HK-2 (cell line): ENCODE measurements around the gene APBA1.

Experiments used
- DNase-seq: peaks from one replicate; pipeline ENCODE4 v3.0.0-alpha.2; 2018; ENCODE audit not compliant: unreplicated experiment

APBA1 gene

DNA sequence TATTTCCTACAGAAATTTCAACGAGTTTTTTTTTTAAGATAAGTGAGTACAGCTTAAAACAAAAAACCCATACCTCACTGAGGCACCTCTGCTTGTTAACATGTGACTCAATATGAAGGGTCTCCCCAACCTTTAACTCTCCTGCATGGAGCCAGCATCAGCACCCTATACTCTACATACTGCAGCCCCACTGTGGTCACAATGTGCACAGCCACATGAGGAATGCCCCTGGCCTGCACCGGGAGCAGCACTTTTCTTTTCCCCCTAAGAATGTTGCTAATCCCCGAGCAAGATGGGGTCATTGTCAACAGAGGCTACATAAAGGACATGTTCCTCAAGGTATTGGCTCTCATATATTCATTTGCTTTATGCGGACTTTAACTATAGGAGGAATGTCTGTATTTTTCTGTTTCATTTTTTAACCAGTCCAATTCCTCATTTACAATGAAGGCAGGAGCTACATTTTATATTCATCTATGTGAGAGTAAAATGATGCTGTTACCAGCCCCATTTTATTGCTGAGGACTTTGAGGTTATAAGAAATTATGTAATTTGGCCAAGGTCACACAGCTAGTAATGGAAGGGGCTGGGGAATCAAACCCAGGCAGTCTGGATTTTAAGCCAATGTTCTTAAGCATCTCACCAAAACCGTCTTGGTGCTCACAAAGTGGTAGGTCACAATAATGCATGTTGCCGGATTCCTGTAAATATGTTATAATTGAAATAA lies 93.0 kb downstream of the APBA1 start:
- DNase-seq = no peak

DNA sequence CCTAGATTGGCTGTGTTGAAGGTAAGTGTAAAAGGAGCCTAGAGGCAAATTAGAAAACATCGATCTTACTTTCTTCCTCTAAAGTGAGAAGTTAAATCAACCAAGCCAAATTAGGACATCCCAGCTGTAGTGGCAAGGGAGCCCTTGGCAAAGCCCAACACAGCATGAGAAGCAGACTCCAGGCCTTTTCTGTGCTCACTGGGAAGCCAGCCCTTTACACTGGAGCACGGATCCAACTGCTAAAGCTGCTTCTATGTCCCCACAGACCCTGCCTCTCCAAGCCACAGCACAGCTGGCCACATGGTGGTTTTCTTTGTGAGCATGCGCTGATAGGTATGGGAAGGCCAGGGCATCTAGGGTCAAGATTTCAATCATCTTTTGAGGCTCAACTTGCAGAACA lies 94.1 kb downstream of the APBA1 start:
- DNase-seq = no peak

DNA sequence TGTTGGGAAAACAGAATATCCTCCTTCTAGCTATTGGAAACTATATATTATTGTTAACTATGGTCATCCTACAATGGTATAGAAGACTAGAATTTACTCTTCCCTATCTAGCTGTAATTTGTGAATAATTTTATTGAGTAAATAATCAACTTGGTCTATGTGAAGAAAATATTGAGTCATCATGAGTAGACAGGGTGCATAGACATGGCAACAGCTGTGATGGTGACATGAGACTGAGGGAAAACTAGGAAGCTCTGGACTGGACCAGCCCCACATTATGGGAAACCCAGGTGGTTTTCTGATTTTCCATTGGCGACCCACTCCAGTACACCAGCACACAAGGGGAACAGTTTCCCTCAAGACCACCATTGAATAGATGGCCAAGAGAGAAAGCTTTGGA lies 95.0 kb downstream of the APBA1 start:
- no peak for DNase-seq

DNA sequence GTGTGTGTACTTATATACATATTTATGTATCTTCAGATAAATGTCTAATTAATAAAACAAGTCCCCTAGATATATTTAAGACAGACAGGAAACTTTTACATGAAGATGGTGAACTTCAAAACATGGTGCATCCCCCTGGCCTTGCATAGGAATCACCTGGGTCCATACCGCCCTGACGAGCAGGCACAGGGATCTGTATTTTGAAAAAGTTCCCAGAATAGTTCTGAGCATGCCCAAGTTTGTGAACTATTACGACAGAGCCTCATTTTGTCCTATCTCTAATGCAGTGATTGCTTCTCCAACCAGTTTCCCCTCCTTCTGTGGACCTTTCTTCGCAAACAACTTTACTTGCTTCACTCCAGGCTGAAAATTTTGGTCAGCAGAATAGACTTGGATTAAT lies 98.1 kb downstream of the APBA1 start:
- no peak for DNase-seq

DNA sequence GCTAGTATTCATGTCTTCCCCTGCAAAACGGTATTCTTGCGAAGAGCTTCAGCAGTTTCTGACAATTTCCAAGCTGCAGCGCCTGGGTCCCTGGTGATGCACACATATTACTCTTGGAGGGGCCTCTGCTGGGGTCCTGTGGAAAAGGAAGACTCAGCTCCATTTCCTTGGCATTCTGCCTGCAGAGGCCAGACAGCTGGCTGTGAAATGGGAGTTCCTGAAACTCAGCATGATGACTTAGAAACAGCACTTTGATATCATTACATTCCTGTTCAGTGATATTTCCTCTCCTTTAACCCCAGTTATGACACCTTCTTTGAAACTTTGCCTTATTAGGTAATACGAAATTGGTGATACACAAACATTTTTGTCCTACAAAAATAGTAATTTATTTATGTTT lies 98.5 kb downstream of the APBA1 start:
- DNase-seq = no peak

DNA sequence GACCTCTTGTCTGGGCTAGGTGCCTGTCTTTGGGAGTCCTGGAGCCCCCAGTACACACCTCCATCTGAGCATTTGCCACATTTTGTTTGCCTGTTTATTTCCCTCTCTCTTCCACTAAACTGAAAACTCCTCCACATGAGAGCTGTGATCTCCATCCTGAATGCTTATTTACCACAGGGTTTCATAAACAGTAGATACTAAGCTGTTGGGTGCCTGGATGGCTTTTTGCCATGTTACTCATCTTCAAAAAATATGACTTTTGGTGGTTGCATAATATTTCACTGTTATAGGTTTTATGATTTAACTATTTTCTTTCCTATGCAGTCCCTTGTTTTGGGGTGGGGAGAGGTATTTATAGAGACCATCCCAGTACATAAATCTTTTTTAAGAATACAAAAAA lies 99.6 kb downstream of the APBA1 start:
- no peak for DNase-seq

DNA sequence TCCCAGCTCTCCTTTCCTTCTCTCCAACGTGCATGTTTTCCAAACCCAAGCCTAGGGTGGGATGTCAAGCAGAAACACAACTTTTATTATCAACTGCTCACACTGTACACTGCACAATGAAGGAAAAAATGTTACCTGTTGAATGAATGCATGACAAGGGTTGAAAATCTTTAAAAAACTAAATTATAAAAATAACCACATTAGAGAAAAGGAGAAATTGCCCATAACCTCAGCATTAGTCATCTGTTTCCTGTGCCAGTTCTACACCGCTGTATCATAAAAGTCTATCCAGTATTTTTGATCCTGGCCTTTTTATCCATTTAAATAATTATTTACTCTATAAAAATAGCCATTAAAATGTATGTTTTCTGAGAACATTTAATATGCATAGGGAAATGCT lies 101.1 kb downstream of the APBA1 start:
- no peak for DNase-seq

DNA sequence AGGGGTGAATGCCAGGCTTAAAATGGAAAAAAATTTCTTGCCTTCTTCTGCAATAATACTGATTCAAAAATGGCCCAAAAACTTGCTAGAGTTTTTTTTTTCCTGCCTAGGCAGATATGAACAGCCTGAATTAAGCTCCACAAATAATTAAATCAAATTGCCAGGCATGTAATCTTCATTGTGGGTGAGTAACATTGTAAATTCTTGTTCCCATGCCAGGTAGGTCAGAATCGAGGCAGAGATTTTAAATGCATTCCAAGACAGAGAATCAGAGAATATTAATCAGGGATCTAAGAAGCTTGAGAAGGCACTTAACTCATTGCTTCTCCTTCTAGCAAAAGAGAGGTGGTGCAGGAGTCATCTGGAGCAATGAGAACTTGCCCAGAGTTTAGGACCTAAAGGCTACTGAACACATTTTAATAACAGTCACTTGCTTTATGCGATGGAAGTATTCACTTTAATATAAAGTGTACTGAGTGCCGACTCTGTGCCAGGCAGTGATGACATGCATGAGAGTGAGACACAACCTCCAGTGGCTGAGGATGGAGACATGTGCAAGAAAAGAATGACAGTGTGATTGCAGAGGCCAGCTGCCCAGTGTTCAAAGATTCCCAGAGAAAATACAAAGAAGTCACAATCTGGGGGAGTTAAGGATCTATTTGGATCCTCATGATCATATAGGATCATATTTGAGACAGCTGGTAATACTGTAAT lies 102.3 kb downstream of the APBA1 start:
- DNase-seq = no peak

DNA sequence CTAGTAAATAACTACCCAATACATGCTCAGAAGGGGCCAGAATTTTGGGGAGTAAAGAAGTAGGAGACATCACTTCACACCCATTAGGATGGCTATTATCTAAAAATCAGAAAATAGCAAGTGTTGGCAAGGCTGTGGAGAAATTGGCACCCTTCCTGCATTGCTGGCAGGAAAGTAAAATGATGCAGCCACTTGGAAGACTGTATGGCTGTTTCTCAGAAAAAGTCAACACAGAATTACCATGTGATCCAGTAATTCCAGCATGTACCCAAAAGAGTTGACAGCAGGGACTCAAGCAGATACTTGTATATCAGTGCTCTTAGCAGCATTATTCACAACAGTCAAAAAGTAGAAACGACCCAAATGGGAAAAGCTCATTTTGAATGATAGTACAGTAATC lies 107.6 kb downstream of the APBA1 start:
- no peak for DNase-seq

DNA sequence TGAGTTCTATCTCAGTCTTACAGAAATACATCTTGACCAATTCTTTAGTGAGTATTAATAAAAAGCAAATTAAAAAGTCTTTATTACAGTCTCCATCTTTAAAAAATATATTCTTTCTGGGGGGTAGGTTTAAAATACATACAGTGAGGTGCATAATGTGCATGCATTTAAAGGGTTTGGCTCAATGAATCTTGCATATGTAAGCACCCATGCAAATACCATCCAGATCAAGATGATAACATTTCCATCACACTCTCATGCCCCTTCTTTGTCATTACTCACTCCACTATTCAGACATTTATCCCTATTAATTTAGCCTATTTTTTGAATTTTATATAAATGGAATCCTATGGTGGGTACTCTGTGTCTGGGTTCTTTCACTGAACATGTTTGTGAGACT lies 113.0 kb downstream of the APBA1 start:
- no peak for DNase-seq

DNA sequence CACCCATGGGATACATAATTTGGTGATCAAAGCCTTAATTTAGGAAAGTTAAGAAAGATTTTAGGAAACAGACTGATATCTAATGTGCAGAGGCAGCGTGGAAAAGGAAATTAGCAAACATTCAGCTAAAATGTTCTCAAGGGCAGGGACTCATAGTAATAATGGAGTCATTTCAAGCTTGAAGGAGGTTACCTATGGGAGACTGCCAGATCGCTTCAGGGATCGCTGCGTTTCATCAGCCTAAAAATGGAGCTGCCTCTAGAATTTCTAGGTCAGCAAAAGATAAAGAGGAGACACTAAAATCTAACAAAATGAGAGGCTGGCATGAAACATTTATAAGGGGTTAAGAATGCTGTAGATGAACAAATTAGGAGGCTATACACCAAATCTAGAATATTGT lies 115.5 kb downstream of the APBA1 start:
- no peak for DNase-seq

DNA sequence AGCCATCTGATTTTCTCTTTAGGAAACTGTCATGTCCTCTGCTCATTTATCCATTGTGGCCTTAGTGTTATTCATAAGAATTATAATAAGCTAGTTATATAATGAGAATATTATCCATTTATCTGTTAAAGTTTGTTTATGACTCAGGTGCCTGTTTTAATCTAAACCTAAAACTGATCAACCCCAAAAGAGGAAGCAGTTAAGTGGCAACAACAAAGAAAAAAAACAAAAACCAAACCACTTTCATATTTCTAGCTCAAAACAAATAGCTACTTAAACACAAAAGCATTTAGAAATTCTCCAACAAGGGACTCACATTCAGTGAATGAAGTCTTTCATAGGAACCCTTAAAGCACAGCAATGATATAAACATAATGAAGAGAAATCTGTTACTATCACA lies 116.4 kb downstream of the APBA1 start:
- DNase-seq = no peak

DNA sequence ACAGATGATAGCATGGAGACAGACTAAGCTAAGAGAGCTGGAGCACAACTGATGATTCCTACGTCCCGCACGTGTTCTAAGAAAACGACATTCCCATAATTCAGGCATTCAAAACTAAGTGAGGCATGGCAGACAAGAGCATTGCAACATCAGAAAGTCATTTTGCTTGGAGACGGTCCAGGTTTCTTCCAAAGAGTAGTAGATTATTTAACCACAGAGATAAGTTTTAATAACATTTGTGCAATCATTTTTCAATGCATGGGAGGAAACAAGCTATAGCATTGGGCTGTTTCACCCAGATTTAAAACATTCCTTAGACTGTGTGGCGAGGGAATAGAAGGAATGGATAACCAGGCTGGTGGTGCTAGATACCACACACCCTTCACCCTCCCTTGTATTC lies 117.2 kb downstream of the APBA1 start:
- DNase-seq = no peak

DNA sequence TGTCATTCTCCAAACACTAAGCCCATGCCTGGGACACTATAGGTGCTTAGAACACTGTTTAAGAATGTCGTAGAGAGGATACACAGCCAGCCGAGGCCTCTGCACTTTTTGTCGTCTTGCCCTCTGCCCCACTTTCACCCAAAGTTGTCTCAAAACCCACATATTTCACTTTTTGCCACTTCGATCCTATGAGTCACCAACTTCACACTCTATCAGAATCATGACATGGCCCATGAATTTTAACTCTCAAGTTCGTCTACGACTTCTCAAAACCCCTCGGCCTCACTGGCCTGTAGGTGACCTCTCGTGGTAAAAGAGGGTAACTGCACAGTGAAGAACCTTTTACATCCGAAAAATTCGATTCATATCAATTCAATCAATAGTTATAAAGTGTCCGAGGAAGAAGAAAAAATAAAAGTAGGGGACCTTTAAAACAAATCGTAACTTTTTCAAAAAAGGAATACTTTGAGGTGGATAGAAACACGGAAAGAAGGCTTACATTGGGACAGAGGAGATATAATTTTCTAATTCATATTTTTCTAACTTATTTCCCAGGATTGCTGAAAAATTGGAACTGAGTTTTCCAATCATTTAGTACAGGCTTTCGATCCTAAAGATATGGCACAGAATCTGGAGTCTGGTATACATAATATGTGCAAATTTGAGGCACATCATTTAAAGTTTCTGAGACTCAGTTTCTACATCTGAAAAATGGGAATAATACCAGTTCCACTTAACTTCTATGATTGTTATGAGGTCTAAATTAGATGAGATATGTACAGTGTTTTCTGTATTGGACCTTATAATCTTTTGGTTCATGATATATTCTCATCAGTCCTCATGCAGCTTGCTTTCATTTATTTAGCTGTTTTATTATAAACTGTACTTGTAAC lies 122.6 kb downstream of the APBA1 start:
- DNase-seq = no peak

DNA sequence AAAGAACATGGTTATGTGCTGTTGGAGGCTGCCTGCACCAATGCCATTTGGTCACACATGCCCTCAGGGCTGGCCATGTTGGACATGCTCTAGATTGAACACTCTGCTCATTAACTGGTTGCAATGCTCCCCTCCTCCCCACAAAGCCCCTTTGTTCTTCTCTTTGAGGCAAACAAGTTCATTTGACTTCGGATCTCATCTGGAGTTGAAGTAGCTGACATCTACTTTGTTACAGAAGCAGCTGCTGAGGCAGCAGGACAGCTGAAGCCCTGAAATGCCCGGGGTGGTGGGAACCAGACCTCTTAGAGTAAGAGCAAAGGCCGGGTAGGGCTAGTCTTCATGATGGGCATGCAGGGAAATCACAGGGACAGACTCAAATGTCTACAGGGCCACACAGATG lies 123.5 kb downstream of the APBA1 start:
- DNase-seq = no peak

DNA sequence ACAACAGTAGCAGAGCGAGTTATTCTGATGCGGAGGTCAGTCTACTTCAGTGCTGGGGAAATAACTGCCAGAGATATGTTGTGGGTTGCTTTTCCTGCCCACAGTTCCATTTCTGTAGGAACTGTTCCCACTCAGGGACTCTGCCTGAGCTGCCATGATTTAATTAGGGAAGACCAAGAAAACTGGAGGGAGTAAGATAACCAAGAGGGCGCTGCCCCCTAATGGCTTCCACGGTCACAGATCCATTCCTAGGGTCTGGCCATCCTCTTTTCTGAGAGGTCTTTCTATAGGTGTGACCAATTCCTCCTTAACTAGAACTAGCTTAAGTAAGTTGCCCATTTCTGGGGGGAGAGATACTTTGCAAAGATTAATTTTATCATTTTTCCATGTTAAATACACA lies 125.9 kb downstream of the APBA1 start:
- no peak for DNase-seq

DNA sequence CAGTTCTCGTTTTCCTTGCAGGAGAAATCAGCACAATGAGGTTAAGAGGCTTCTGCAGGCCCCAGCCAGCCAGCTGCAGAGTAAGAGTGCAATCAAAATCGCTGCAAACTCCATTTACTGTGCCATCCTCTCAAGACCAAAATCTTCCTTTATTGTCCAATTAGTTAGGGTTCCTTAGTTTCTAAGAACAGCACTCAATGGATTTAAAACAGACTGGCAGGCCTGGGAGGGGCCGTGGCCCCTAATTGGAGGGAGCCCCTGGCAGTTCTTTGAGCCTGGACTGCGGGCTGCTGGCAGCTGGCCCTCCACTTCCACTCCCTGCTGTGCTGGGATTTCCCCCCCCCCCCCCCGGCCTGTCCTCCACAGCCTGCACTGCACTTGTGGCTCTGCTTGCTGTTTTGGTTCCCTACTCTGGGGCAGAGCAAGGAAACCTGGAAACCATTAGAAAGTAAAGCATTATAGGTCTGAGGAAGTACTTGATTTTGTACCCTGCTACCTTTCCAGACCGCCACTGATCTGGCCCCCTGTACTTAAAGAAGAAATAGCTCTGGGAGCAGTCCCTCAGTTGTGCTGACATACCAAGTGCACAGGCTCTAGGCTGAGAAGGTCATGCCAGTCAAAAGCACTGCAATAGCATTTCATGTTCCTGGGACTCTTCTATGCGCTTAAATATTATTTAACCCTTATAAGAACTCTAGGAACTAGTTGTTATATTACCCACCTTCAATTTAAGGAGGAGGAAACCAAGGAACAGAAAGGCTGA lies 129.0 kb downstream of the APBA1 start:
- DNase-seq = no peak

DNA sequence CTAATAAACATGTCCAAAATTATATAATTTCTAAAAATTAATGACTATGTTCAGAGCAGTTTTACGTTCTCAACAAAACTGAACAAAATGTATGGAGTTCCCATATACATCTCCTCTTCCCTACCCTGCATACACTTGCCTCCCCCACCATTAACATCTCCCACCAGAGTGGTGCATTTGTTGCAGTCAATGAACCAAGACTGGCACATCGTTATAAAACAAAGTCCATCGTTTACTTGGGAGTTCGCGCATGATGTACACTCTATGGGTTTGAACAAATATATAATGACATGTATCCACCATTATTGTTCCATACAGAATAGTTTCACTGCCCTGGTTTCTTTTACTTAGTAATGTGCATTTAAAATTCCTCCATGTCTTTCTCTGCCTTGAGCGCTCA lies 130.1 kb downstream of the APBA1 start:
- DNase-seq = no peak

DNA sequence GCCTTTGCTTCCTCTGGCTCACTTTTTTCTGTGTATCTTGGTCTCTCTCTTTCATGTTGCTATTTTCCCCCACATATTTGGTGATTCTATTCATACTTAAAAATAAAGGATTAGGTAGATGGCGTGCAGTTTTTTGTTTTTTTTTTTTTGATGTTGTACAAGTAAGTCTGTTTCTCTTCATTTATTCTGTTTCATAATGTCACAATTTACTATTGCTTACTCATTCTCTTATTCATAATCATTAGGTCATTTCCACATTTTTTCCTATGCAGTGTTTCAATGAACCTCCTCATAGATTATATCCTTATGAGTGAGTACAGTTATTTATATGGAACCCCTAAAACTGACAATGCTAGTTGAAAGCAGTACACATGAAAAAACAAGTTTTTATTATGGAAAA lies 136.3 kb downstream of the APBA1 start:
- DNase-seq = no peak

DNA sequence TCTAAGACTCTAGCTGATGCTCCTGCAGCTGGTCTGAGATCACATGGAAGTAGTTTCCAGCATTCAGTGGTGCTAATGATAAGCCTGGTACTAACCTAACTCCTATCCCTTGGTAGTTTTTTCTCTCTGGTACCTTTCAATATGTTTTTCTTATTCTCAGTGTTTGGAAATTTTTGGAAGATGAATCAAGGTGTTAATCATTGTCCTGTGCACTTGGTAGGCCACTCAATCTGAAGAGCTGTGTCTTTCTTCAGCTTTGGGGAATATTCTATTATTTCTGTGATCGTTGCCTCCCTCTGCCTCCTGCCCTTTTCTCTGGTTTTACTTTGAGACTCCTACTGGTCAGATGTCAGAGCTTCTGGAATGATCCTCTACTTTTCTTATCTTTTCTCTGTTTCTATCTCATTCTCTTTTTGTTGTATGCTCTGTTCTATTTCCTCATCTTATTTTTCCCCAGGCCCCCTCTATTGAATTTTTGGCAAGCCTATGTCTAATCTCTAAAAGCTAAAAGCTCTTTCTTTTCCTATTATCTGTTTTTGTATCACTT lies 136.8 kb downstream of the APBA1 start:
- DNase-seq = no peak

DNA sequence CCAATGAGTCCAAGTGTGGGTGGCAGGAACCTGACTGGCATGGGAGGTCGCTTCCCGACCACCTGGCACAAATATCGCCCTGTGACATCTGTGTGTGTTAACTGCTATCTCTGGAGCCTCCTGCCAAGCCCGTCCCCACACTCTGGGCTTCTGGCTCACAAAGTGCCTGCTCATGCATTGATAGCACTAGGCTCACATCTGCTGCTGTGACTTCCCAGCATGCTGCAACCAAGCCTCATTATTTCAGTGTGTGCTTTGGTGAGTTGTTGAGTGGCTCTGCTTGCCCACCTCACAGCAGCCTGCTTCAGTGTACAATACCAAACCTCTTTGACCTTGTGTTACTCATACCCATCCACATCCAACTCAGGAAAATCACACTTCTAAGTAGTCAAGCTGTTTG lies 139.8 kb downstream of the APBA1 start:
- DNase-seq = no peak

DNA sequence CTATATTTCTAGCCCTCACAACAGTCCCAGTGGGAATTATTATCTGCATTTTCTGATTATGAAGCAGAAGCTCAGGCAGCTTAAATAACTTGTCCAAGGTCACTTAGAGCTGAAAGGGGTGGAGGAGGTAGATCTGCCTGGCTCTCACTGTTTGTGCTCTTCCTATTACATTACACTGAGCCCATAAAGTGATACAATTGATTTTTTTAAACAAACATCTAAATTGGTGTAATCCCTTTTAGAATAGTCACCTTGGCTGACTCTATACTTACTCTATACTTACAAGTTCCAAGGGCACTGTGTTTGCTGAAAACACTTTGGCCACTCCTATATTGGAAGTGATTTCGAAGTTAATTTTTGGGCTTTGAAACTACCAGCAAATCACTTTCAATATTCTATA lies 144.7 kb downstream of the APBA1 start:
- DNase-seq = no peak
